IMR-90 (cell line): ENCODE measurements around the gene FCMR. TPM values are rescaled to one million over a fixed set of nuclear protein-coding genes. Genes with fewer than 3 reads are reported as not detected.

Experiments
- ATAC-seq: fragments of 200-7000 bp; cut with Tn5 transposase; 2 replicates; pipeline ENCODE4 v1.9.1; 2020; ENCODE audit warnings: low read depth, mild to moderate bottlenecking, moderate library complexity
- BruUV-seq: library from RNA; stranded (reverse); fragments of 400-500 nt; replicated peaks from 2 replicates; lab custom pipeline; 2021; lab: Mats Ljungman, UMichigan
- CTCF ChIA-PET: fragments of 300-600 bp; formaldehyde crosslinking; extraction: SDS; loops from one replicate; lab custom pipeline; 2021; ENCODE audit warnings: antibody characterized with exemption; lab: Yijun Ruan, JAX
- POLR2A ChIA-PET: fragments of 300-600 bp; sonication (Branson Sonifier 250); formaldehyde crosslinking; loops from one replicate; lab custom pipeline; 2022; ENCODE audit warnings: antibody characterized with exemption; ENCODE audit not compliant: unreplicated experiment; lab: Charles Lee
- DNase-seq: peaks from one replicate; pipeline ENCODE4 v3.0.0; 2013
- H2AFZ ChIP-seq: replicated peaks from 2 replicates; pipeline ENCODE3; 2013; ENCODE audit warnings: low read length, mild to moderate bottlenecking; ENCODE audit not compliant: poor library complexity
- H2AK5ac ChIP-seq: 2 replicates; pipeline ENCODE4 v1.6.1; 2013; ENCODE audit warnings: low read depth, low read length, inconsistent platforms
- H2AK9ac ChIP-seq: replicated peaks from 2 replicates; pipeline ENCODE3; 2013; ENCODE audit warnings: mild to moderate bottlenecking, low read depth, low read length, moderate library complexity; ENCODE audit not compliant: poor library complexity
- H2BK120ac ChIP-seq: 2 replicates; pipeline ENCODE4 v1.6.1; 2013; ENCODE audit warnings: low read depth, low read length, inconsistent platforms
- H2BK15ac ChIP-seq: 3 replicates; pipeline ENCODE4 v1.6.1; 2013; ENCODE audit warnings: low read depth, low read length, inconsistent platforms
- H2BK20ac ChIP-seq: 2 replicates; pipeline ENCODE4 v1.6.1; 2013; ENCODE audit warnings: low read depth, mild to moderate bottlenecking, inconsistent platforms, low read length, moderate library complexity
- H2BK5ac ChIP-seq: 2 replicates; pipeline ENCODE4 v1.6.1; 2013; ENCODE audit warnings: mild to moderate bottlenecking, low read depth, low read length, inconsistent platforms; ENCODE audit not compliant: poor library complexity, severe bottlenecking
- H3K14ac ChIP-seq: replicated peaks from 2 replicates; pipeline ENCODE4 v1.6.1; 2013; ENCODE audit warnings: low read depth, low read length, inconsistent platforms
- H3K18ac ChIP-seq: 2 replicates; pipeline ENCODE4 v1.6.1; 2013; ENCODE audit warnings: low read depth, low read length, control low read depth
- H3K23ac ChIP-seq: 2 replicates; pipeline ENCODE4 v1.6.1; 2013; ENCODE audit warnings: low read depth, low read length, inconsistent platforms
- H3K27ac ChIP-seq: 2 replicates; pipeline ENCODE4 v1.5.1; 2013; ENCODE audit warnings: mild to moderate bottlenecking, control low read depth, low read length; ENCODE audit not compliant: insufficient read depth
- H3K27me3 ChIP-seq: 2 replicates; pipeline ENCODE4 v1.6.1; 2013; ENCODE audit warnings: low read length; ENCODE audit not compliant: control insufficient read depth, insufficient read depth
- H3K36me3 ChIP-seq: 2 replicates; pipeline ENCODE4 v1.6.1; 2013; ENCODE audit warnings: low read length, mixed read lengths; ENCODE audit not compliant: control insufficient read depth, insufficient read depth
- H3K4ac ChIP-seq: 2 replicates; pipeline ENCODE4 v1.6.1; 2013; ENCODE audit warnings: low read depth, low read length, inconsistent platforms
- H3K4me1 ChIP-seq: 2 replicates; pipeline ENCODE4 v1.6.1; 2013; ENCODE audit warnings: low read length, mixed read lengths; ENCODE audit not compliant: control insufficient read depth, insufficient read depth
- H3K4me2 ChIP-seq: 2 replicates; pipeline ENCODE4 v1.6.1; 2013; ENCODE audit warnings: low read depth, mild to moderate bottlenecking, control low read depth, low read length, moderate library complexity
- H3K4me3 ChIP-seq: 2 replicates; pipeline ENCODE4 v1.5.1; 2013; ENCODE audit warnings: low read depth, mild to moderate bottlenecking, control low read depth, low read length, moderate library complexity; ENCODE audit not compliant: insufficient read depth
- H3K56ac ChIP-seq: 2 replicates; pipeline ENCODE4 v1.6.1; 2013; ENCODE audit warnings: low read length, inconsistent platforms; ENCODE audit not compliant: insufficient read depth; ENCODE audit errors: extremely low read depth
- H3K79me1 ChIP-seq, 2 experiments: 2 replicates each; pipeline ENCODE4 v1.6.1; 2013; ENCODE audit warnings: low read length in 2 of 2, inconsistent platforms in 1 of 2, low read depth in 1 of 2
- H3K9ac ChIP-seq: 2 replicates; pipeline ENCODE4 v1.6.1; 2013; ENCODE audit warnings: low read depth, low read length, control low read depth
- H3K9me1 ChIP-seq: 2 replicates; pipeline ENCODE4 v1.6.1; 2013; ENCODE audit warnings: low read length, inconsistent platforms; ENCODE audit not compliant: insufficient read depth
- H3K9me3 ChIP-seq: 2 replicates; pipeline ENCODE4 v1.6.1; 2013; ENCODE audit warnings: low read length; ENCODE audit not compliant: control insufficient read depth, insufficient read depth
- H4K20me1 ChIP-seq: 2 replicates; pipeline ENCODE4 v1.6.1; 2013; ENCODE audit warnings: low read length, inconsistent platforms; ENCODE audit not compliant: insufficient read depth
- H4K5ac ChIP-seq: 2 replicates; pipeline ENCODE4 v1.6.1; 2013; ENCODE audit warnings: mild to moderate bottlenecking, low read depth, low read length, control low read depth
- H4K8ac ChIP-seq, 2 experiments: 2 replicates each; pipeline ENCODE4 v1.6.1; 2013; ENCODE audit warnings: low read depth in 2 of 2, low read length in 2 of 2, control low read depth in 1 of 2, inconsistent platforms in 1 of 2
- H4K91ac ChIP-seq: 2 replicates; pipeline ENCODE4 v1.6.1; 2013; ENCODE audit warnings: low read depth, low read length, inconsistent platforms; ENCODE audit not compliant: insufficient read depth
- BHLHE40 ChIP-seq: fragments of 150-350 bp; IDR thresholded peaks from 2 replicates; pipeline ENCODE4 v1.6.1; 2016; ENCODE audit warnings: mild to moderate bottlenecking, low read depth, low read length
- CEBPB ChIP-seq: IDR thresholded peaks from 2 replicates; pipeline ENCODE4 v1.6.1; 2012; ENCODE audit warnings: low read depth, low read length, improper control_type of control experiment
- CHD1 ChIP-seq: IDR thresholded peaks from 2 replicates; pipeline ENCODE4 v1.6.1; 2012; ENCODE audit warnings: low read depth, low read length, improper control_type of control experiment
- CTCF ChIP-seq: conservative IDR thresholded peaks from 2 replicates; pipeline ENCODE4 v1.5.1; 2012; ENCODE audit warnings: mild to moderate bottlenecking, low read depth, low read length, improper control_type of control experiment
- ELK1 ChIP-seq: fragments of 150-350 bp; IDR thresholded peaks from 2 replicates; pipeline ENCODE4 v1.6.1; 2016; ENCODE audit warnings: low read depth, mild to moderate bottlenecking, low read length, moderate library complexity, borderline replicate concordance
- FOS ChIP-seq: fragments of 150-350 bp; IDR thresholded peaks from 2 replicates; pipeline ENCODE4 v1.6.1; 2016; ENCODE audit warnings: low read depth, low read length
- MAZ ChIP-seq: IDR thresholded peaks from 2 replicates; pipeline ENCODE4 v1.6.1; 2012; ENCODE audit warnings: low read depth, mild to moderate bottlenecking, low read length, improper control_type of control experiment, moderate library complexity, borderline replicate concordance
- MXI1 ChIP-seq: IDR thresholded peaks from 2 replicates; pipeline ENCODE4 v1.6.1; 2012; ENCODE audit warnings: low read depth, mild to moderate bottlenecking, low read length, moderate library complexity, borderline replicate concordance
- NFE2L2 ChIP-seq: fragments of 150-350 bp; IDR thresholded peaks from 2 replicates; pipeline ENCODE4 v1.6.1; 2016; ENCODE audit warnings: low read depth, mild to moderate bottlenecking, low read length
- RAD21 ChIP-seq: IDR thresholded peaks from 2 replicates; pipeline ENCODE4 v1.6.1; 2012; ENCODE audit warnings: low read length, improper control_type of control experiment
- RFX5 ChIP-seq: IDR thresholded peaks from 2 replicates; pipeline ENCODE4 v1.8.0; 2012; ENCODE audit warnings: low read depth, mild to moderate bottlenecking, low read length, moderate library complexity
- SMC3 ChIP-seq: fragments of 150-350 bp; IDR thresholded peaks from 2 replicates; pipeline ENCODE4 v1.6.1; 2016; ENCODE audit warnings: low read depth, mild to moderate bottlenecking, antibody characterized with exemption, low read length, moderate library complexity
- USF2 ChIP-seq: fragments of 150-350 bp; IDR thresholded peaks from 2 replicates; pipeline ENCODE4 v1.6.1; 2017; ENCODE audit warnings: mild to moderate bottlenecking, antibody characterized with exemption, low read length, low read depth
- WGBS, 2 experiments: methylation state at CpG; one replicate each; pipeline versions ENCODE4 v1.1.5 to v1.1.7; 2013; ENCODE audit warnings: missing lambda C conversion rate in 2 of 2; ENCODE audit not compliant: insufficient read length in 1 of 2; ENCODE audit errors: extremely low coverage in 2 of 2; 5-methylcytosine and 5-hydroxymethylcytosine counted together
- dilution Hi-C: fragments of 300-500 bp; cut with HindIII; formaldehyde crosslinking; loops from one replicate; pipeline ENCODE4 v1.14.3; 2018; ENCODE audit warnings: low sequenced_read_pairs; ENCODE audit not compliant: unreplicated experiment
- in situ Hi-C: fragments of 300-500 bp; cut with MboI; formaldehyde crosslinking; loops from 3 replicates; pipeline ENCODE4 v1.14.3; 2019; ENCODE audit warnings: low sequenced_read_pairs, inconsistent platforms, mixed read lengths
- intact Hi-C: fragments of 100-400 bp; cut with micrococcal nuclease; formaldehyde crosslinking; loops from 2 replicates; pipeline ENCODE4 v1.10.0; 2022
- polyA plus RNA-seq, 3 experiments: library from polyadenylated mRNA; depleted of rRNA; stranded (reverse); fragments of >200 nt; gene quantifications; 2 replicates each; pipeline ENCODE4 v1.2.3, GENCODE V29; 2012; ENCODE audit warnings: low replicate concordance in 1 of 3
- total RNA-seq: library from RNA; depleted of rRNA; stranded (reverse); fragments of >200 nt; gene quantifications from 2 replicates; pipeline ENCODE4 v1.2.3, GENCODE V29; 2012

The FCMR gene
- total and polyA plus RNA-seq, 2 of the 4 experiments (the other 2 are of a cell fraction): 0.09 TPM; not detected in 1

- H2AFZ ChIP-seq: no peak overlapping the region
- no peak overlapping the region for H3K56ac ChIP-seq
- no peak overlapping the region for H2AK9ac ChIP-seq
- H3K9me3 ChIP-seq: no peaks in the 10 kb centered on the region
- no peak overlapping the region for H4K91ac ChIP-seq
- no peaks in the 10 kb centered on the region for H4K20me1 ChIP-seq
- POLR2A ChIA-PET: no interaction called here
- WGBS, 2 experiments: 29% methylated on average over 1 of the region's 4 CpGs; no CpG with 5 or more reads in 1 of the 2 experiments
- in situ Hi-C loops: no loop called here
- dilution Hi-C loops: no loop called here
- DNase-seq (no peak), ATAC-seq (no peak)
- BruUV-seq: no TSS peak
- no peak overlapping the region for H3K18ac ChIP-seq
- no peak overlapping the region for H4K5ac ChIP-seq
- CTCF ChIA-PET: interaction anchor here (1.1 to 1.3 kb wide), 2 partner anchors 28 to 52 kb away, joined by 3 read pairs; no protein-coding TSS in a partner anchor
- H3K9me1 ChIP-seq: no peaks in the 10 kb centered on the region
- H2BK5ac ChIP-seq: no peak overlapping the region
- H2BK20ac ChIP-seq: no peak overlapping the region
- H3K4ac ChIP-seq: no peak overlapping the region
- no peak overlapping the region for H3K9ac ChIP-seq
- H2BK15ac ChIP-seq: no peak overlapping the region
- H2BK120ac ChIP-seq: no peak overlapping the region
- no peak overlapping the region for H3K4me2 ChIP-seq
- H3K79me1 ChIP-seq: no peaks in the 10 kb centered on the region
- H4K8ac ChIP-seq: no peak overlapping the region
- no peak for TF ChIP-seq FOS
- TF ChIP-seq CEBPB: no peak
- TF ChIP-seq BHLHE40: no peak
- TF ChIP-seq NFE2L2: no peak
- no peak for TF ChIP-seq ELK1
- TF ChIP-seq CHD1: no peak
- no peak for TF ChIP-seq MXI1
- TF ChIP-seq RFX5: no peak
- no peak for TF ChIP-seq MAZ
- TF ChIP-seq SMC3: no peak
- no peak for TF ChIP-seq CTCF
- TF ChIP-seq USF2: no peak
- no peak for TF ChIP-seq RAD21
- H3K36me3 ChIP-seq: no peaks in the 10 kb centered on the region
- intact Hi-C loops: no loop called here
- no peak overlapping the region for H3K14ac ChIP-seq
- no peaks in the 10 kb centered on the region for H3K4me1 ChIP-seq
- no peak overlapping the region for H2AK5ac ChIP-seq
- H3K23ac ChIP-seq: no peak overlapping the region
- H3K27me3 ChIP-seq: peaks cover 14% of the 10 kb centered on the region
- H3K4me3 ChIP-seq: no peak overlapping the region
- no peak overlapping the region for H3K27ac ChIP-seq
Observed at GRCh38 chr1:206860165-206860564, 61.6 kb downstream of the FCMR start.
